Lung (tissue), 12 donors: ENCODE measurements around the gene PAPPA2. TPM values are rescaled to one million over a fixed set of nuclear protein-coding genes. Genes with fewer than 3 reads are reported as not detected.

Experiments used
- ATAC-seq: fragments of 200-7000 bp; cut with Tn5 transposase; one replicate; pipeline ENCODE4 v1.9.1; 2020; ENCODE audit warnings: moderate number of reproducible peaks; ENCODE audit not compliant: insufficient read depth, low FRiP score
- DNase-seq, 3 donors: peaks; one replicate each; pipeline ENCODE4 v3.0.0-alpha.2; 2013 to 2017
- H3K27ac ChIP-seq, 2 donors: one replicate each; pipeline ENCODE4 v1.5.1; 2013; ENCODE audit warnings: mild to moderate bottlenecking in 2 of 2, moderate library complexity in 2 of 2, control low read depth in 1 of 2, inconsistent platforms in 1 of 2, low read depth in 1 of 2, low read length in 1 of 2
- H3K27me3 ChIP-seq, 3 donors: one replicate each; pipeline ENCODE4 v1.5.1; 2013; ENCODE audit warnings: low read length in 2 of 3; ENCODE audit not compliant: control insufficient read depth in 3 of 3, insufficient read depth in 3 of 3
- H3K36me3 ChIP-seq, 4 donors: one replicate each; pipeline ENCODE4 v1.5.1; 2013; ENCODE audit warnings: low read length in 4 of 4, mild to moderate bottlenecking in 1 of 4, moderate library complexity in 1 of 4; ENCODE audit not compliant: control insufficient read depth in 4 of 4, insufficient read depth in 4 of 4
- H3K4me1 ChIP-seq, 5 donors: one replicate each; pipeline ENCODE4 v1.5.1; 2013; ENCODE audit warnings: low read length in 5 of 5, mild to moderate bottlenecking in 2 of 5, moderate library complexity in 1 of 5; ENCODE audit not compliant: control insufficient read depth in 5 of 5, insufficient read depth in 5 of 5
- H3K4me3 ChIP-seq: one replicate; pipeline ENCODE4 v1.5.1; 2013; ENCODE audit warnings: mild to moderate bottlenecking, control low read depth, moderate library complexity
- H3K9ac ChIP-seq, 2 donors: one replicate each; pipeline ENCODE4 v1.5.1; 2013; ENCODE audit warnings: low read length in 2 of 2, control low read depth in 1 of 2; ENCODE audit not compliant: insufficient read depth in 1 of 2
- H3K9me3 ChIP-seq, 4 donors: one replicate each; pipeline ENCODE4 v1.5.1; 2013; ENCODE audit warnings: low read length in 3 of 4, mild to moderate bottlenecking in 1 of 4, moderate library complexity in 1 of 4; ENCODE audit not compliant: control insufficient read depth in 4 of 4, insufficient read depth in 3 of 4
- CTCF ChIP-seq: IDR thresholded peaks from 2 replicates; pipeline ENCODE4 v1.5.1; 2012; ENCODE audit warnings: mild to moderate bottlenecking; ENCODE audit errors: control extremely low read depth, extremely low read depth
- WGBS, 2 donors: extraction: QIAGEN DNeasy Blood & Tissue Kit; methylation state at CpG; one replicate each; pipeline ENCODE4 v1.1.7; 2013; 5-methylcytosine and 5-hydroxymethylcytosine counted together
- polyA plus RNA-seq, 2 donors: library from polyadenylated mRNA; stranded (reverse); fragments of 200-250 nt; gene quantifications; one replicate each; pipeline ENCODE4 v1.2.1, GENCODE V29; 2013
- total RNA-seq, 2 donors: library from RNA; depleted of rRNA in 1 of 2; stranded (reverse); fragments of >200 nt in 1 of 2; gene quantifications; one replicate each; pipeline ENCODE4 v1.2.1, GENCODE V29; 2014 to 2021
- donor health status: control.
- donor health status: control.
- donor health status: Bipolar disorder and iron deficiency.
- donor health status: healthy.
- donor health status: DM: yes; HTN: yes; CAD: no.

Gene PAPPA2
- total and polyA plus RNA-seq, 4 donors: 0.02 to 0.55 (median 0.32) TPM

- Histone ChIP-seq H3K9ac (no peak overlapping the region), H3K36me3 (no peaks in the 10 kb centered on the region), H3K27me3 (no peaks in the 10 kb centered on the region), H3K27ac (no peak overlapping the region), H3K4me1 (no peaks in the 10 kb centered on the region), H3K9me3 (peaks cover 0 to 2% (median 0%) of the 10 kb centered on the region in 4 donors), H3K4me3 (no peak overlapping the region)
- no peak for TF ChIP-seq CTCF
- WGBS, 2 donors: 62 to 67% methylated on average over 3 of the region's 3 CpGs
- DNase-seq: no peak
- no peak for ATAC-seq
Observed at GRCh38 chr1:176515310-176515709, 52.3 kb downstream of the PAPPA2 start.

DNA sequence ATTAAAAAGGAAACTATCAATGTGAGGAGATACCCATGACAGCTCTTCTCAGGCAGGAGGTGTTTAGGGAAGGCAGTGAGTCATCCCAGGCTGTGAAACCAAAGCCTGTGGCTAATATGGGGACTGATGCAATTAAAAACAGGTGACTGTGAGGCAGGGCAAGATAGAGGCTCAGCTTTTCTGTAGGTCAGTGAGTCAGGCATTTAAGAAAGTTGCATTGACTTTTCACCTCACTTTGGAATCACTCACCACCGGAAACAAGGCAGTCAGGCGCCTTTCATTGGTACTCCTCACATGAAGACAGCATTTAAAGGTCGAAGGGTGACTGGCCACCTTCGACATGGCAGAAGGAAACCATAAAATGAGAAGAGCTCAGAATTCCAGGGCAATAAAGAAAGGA, 54.5 kb downstream of the PAPPA2 start:
- no peaks in the 10 kb centered on the region for H3K36me3 ChIP-seq
- TF ChIP-seq CTCF: no peak
- H3K27me3 ChIP-seq: no peaks in the 10 kb centered on the region
- H3K4me1 ChIP-seq: no peaks in the 10 kb centered on the region
- H3K27ac ChIP-seq: peak overlapping the region in 1 of 2 donors; percentile 30
- H3K4me3 ChIP-seq: no peak overlapping the region
- 80 to 86% methylated on average over 4 of the region's 4 CpGs for WGBS, 2 donors
- ATAC-seq (no peak), DNase-seq (no peak)
- no peak overlapping the region for H3K9ac ChIP-seq
- peaks cover 0 to 2% (median 0%) of the 10 kb centered on the region in 4 donors for H3K9me3 ChIP-seq

GRCh38 chr1:176521211-176521610, 58.2 kb downstream of the PAPPA2 start:
- DNase-seq (no peak), ATAC-seq (no peak)
- Histone ChIP-seq H3K9me3 (no peaks in the 10 kb centered on the region), H3K4me3 (no peak overlapping the region), H3K27ac (no peak overlapping the region), H3K9ac (no peak overlapping the region), H3K27me3 (no peaks in the 10 kb centered on the region), H3K36me3 (no peaks in the 10 kb centered on the region), H3K4me1 (no peaks in the 10 kb centered on the region)
- no peak for TF ChIP-seq CTCF
- WGBS, 2 donors: 77 to 82% methylated on average over 1 of the region's 1 CpG

- WGBS, 2 donors: 49 to 72% methylated on average over 3 of the region's 3 CpGs
- Histone ChIP-seq H3K27ac (no peak overlapping the region), H3K4me1 (no peaks in the 10 kb centered on the region), H3K9ac (no peak overlapping the region), H3K36me3 (no peaks in the 10 kb centered on the region), H3K4me3 (no peak overlapping the region), H3K9me3 (no peaks in the 10 kb centered on the region), H3K27me3 (no peaks in the 10 kb centered on the region)
- no peak for ATAC-seq
- no peak for DNase-seq
- TF ChIP-seq CTCF: no peak
Observed at GRCh38 chr1:176522310-176522845, 59.4 kb downstream of the PAPPA2 start.
